ENCODE measurements around the gene IQCH. TPM values are rescaled to one million over a fixed set of nuclear protein-coding genes. Genes with fewer than 3 reads are reported as not detected.

The IQCH gene
- total RNA-seq, 1 experiment from 2014 or later = 1.1 TPM

DNA sequence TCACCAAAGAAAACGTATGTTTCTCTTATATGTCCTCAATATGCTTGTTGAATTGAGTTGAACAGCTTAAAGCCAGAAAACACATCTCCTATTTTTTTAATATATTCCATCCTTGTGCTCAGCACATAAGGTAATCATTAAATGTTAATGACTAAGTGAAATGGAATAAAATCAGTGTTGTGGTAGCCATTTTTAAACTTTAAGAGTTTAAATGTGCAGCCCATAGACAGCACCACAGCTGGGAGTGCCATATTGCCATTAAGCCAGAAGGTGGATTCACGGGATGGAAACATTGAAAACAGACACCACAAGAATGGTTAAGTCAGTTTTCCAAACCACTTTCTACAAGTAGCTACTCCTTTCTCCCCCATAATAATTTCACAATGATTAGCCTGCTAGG, 189.5 kb downstream of the IQCH start:
- TF ChIP-seq, protein P1, sequence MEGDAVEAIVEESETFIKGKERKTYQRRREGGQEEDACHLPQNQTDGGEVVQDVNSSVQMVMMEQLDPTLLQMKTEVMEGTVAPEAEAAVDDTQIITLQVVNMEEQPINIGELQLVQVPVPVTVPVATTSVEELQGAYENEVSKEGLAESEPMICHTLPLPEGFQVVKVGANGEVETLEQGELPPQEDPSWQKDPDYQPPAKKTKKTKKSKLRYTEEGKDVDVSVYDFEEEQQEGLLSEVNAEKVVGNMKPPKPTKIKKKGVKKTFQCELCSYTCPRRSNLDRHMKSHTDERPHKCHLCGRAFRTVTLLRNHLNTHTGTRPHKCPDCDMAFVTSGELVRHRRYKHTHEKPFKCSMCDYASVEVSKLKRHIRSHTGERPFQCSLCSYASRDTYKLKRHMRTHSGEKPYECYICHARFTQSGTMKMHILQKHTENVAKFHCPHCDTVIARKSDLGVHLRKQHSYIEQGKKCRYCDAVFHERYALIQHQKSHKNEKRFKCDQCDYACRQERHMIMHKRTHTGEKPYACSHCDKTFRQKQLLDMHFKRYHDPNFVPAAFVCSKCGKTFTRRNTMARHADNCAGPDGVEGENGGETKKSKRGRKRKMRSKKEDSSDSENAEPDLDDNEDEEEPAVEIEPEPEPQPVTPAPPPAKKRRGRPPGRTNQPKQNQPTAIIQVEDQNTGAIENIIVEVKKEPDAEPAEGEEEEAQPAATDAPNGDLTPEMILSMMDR (conservative IDR thresholded peaks at IDR 0.05) = no peak
- no peak overlapping the region for H2BK5ac ChIP-seq (ENCODE audit: insufficient read length, low read length)
- H3K9ac ChIP-seq (ENCODE audit: extremely low read depth, insufficient read length, low read length) = no peak overlapping the region
- H3K4me3 Mint-ChIP-seq = no peak overlapping the region
- H2AK5ac ChIP-seq (ENCODE audit: insufficient read length, low read length) = no peak overlapping the region
- H2BK20ac ChIP-seq (ENCODE audit: low read depth, low read length, poor library complexity, severe bottlenecking) = no peak overlapping the region
- H3K14ac ChIP-seq (ENCODE audit: insufficient read depth, low read length) = no peak overlapping the region
- no peak overlapping the region for H3K18ac ChIP-seq (ENCODE audit: insufficient read length, low read depth, low read length)
- H4K5ac ChIP-seq (ENCODE audit: insufficient read length, low read depth, low read length) = no peak overlapping the region
- H3K9me3 ChIP-seq (ENCODE audit: control insufficient read depth, low read depth, low read length) = no peaks in the 10 kb centered on the region
- H4K8ac ChIP-seq (replicated peaks; ENCODE audit: insufficient read length, low read depth, low read length) = no peak overlapping the region
- H3K23ac ChIP-seq (ENCODE audit: insufficient read length, low read depth, low read length) = no peak overlapping the region
- H2BK120ac ChIP-seq (ENCODE audit: low read depth, low read length, poor library complexity, severe bottlenecking) = no peak overlapping the region
- H3K27me3 Mint-ChIP-seq (ENCODE audit: low read depth) = no peaks in the 10 kb centered on the region
- peaks cover 0 to 5% of the 10 kb centered on the region in 2 experiments; a peak in 2 of 4 replicates for H3K4me1 Mint-ChIP-seq
- no peak overlapping the region for H3K4ac ChIP-seq (ENCODE audit: low read depth, low read length)
- H2BK15ac ChIP-seq (ENCODE audit: low read depth, low read length) = no peak overlapping the region
- no peaks in the 10 kb centered on the region for H3K79me2 ChIP-seq (ENCODE audit: insufficient read depth, low read length)
- no peak overlapping the region for H3K56ac ChIP-seq (ENCODE audit: insufficient read length, low read depth, low read length)
- H3K23me2 ChIP-seq (ENCODE audit: insufficient read length, low read depth, low read length, poor library complexity, severe bottlenecking) = no peaks in the 10 kb centered on the region
- no peak overlapping the region for H2BK12ac ChIP-seq (ENCODE audit: insufficient read length, low read depth, low read length)
- no peak overlapping the region for H2AFZ ChIP-seq (ENCODE audit: low read length)
- H3K4me1 ChIP-seq (ENCODE audit: insufficient read depth, low read length) = no peaks in the 10 kb centered on the region
- H3K36me3 Mint-ChIP-seq (ENCODE audit: insufficient read depth in 1 of 3, low read depth in 3 of 3) = peaks cover 1 to 19% (median 3%) of the 10 kb centered on the region in 3 experiments; a peak in 4 of 7 replicates
- H3K4me2 ChIP-seq (ENCODE audit: insufficient read depth, insufficient read length, low read length) = no peak overlapping the region
- H3K27me3 ChIP-seq (ENCODE audit: insufficient read depth, low read length) = no peaks in the 10 kb centered on the region
- no peak overlapping the region for H3T11ph ChIP-seq (ENCODE audit: low read length)
- no peaks in the 10 kb centered on the region for H4K20me1 ChIP-seq (ENCODE audit: control insufficient read depth, insufficient read depth, insufficient read length)
- H3K27ac Mint-ChIP-seq = no peak overlapping the region
- DNase-seq = no peak
- H3K9me3 Mint-ChIP-seq = peaks cover 6 to 18% of the 10 kb centered on the region in 2 experiments; a peak in 4 of 5 replicates
- no CpG with 5 or more reads among the region's 2 CpGs for WGBS (ENCODE audit: extremely low coverage, insufficient read length, low lambda C conversion rate)
- H4K91ac ChIP-seq (ENCODE audit: insufficient read length, low read depth, low read length) = no peak overlapping the region
- no peaks in the 10 kb centered on the region for H3K79me1 ChIP-seq (ENCODE audit: insufficient read depth, low read depth, low read length, poor library complexity, severe bottlenecking)
- no peak overlapping the region for H3K27ac ChIP-seq (ENCODE audit: insufficient read length, low read depth, low read length)

Measured in H9 (cell line).